ENCODE data around the gene ARHGAP42.
"Not testable (repeated sequence)": the region's sequence is repeated elsewhere in the genome, so short reads cannot be mapped to it uniquely, and the experiment has no call there.

The ARHGAP42 gene

DNA sequence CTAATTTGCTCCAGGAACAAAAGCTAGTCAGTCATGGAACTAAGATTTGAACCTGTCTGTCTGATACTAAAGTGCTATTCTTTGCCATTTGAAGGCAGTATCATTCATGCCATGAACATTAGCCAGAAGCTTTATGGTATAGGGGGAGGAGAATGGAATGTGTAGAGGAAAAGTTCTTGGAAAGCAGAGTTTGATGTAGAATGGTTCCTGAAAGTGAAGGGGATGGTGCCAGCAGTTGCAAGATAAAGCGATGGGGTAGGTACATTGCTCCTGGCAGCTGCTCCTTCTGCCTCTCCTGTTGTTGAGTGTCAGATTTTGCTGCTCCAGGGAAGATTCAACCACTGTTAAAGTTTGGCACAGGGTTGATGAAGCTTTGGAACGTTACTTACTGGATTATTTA, 53.4 kb downstream of the ARHGAP42 start:
- Histone ChIP-seq H3K27ac (ENCODE audit: low read depth, low read length) (no peak overlapping the region), H3K4me3 (ENCODE audit: low read depth in 1 of 2, low read length in 2 of 2) (no peak overlapping the region), H3K9me3 (ENCODE audit: control insufficient read depth in 1 of 2, low read length in 2 of 2) (no peaks in the 10 kb centered on the region), H3K4me1 (ENCODE audit: control insufficient read depth in 1 of 2, insufficient read depth in 2 of 2, low read length in 2 of 2) (peaks cover 8 to 12% of the 10 kb centered on the region in 2 donors), H3K27me3 (ENCODE audit: control insufficient read depth in 1 of 2, insufficient read depth in 2 of 2, low read length in 2 of 2) (no peaks in the 10 kb centered on the region), H3K9ac (ENCODE audit: low read depth in 1 of 2, low read length in 2 of 2) (no peak overlapping the region), H3K36me3 (ENCODE audit: control insufficient read depth in 1 of 2, insufficient read depth in 2 of 2, low read length in 2 of 2) (no peaks in the 10 kb centered on the region)

DNA sequence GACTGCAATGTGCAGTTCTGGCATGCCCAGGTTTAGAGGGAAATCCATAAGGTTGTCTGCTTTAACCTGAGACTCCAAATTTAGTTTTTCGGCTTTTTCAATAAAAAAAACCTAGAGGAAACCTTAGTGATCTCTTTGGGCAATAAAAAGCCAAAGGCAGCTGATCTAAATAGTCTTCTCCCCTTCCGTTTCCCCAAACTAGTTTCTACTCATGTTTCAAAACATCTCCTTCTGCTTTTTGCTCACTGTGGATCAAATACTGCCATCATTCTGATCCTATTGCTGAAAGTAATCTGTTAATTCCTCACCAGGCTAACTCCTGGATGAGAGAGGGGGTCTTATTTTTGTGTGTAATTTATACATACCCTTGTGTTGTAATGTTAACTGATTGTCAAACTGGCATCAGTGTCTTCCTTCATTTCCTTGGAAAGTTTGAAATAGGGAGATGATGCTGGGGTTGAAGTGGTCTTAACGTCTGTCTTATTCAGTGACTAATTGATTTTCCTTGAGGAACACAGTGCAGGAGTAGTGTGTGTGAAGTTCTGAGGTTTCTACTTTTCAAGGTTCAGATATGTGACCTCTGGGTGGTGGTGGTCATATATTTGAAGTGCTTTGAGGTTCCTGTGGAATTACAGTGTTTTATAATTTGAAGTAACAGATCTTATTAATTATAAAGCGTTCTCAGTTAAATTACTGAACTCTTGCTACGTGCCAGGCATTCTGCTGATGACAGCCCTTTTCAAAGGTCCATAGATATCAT, 55.0 kb downstream of the ARHGAP42 start:
- H3K27me3 ChIP-seq (ENCODE audit: control insufficient read depth in 1 of 2, insufficient read depth in 2 of 2, low read length in 2 of 2), result no peaks in the 10 kb centered on the region
- no peaks in the 10 kb centered on the region for H3K36me3 ChIP-seq (ENCODE audit: control insufficient read depth in 1 of 2, insufficient read depth in 2 of 2, low read length in 2 of 2)
- no peaks in the 10 kb centered on the region for H3K9me3 ChIP-seq (ENCODE audit: control insufficient read depth in 1 of 2, low read length in 2 of 2)
- no peak overlapping the region for H3K4me3 ChIP-seq (ENCODE audit: low read depth in 1 of 2, low read length in 2 of 2)
- H3K4me1 ChIP-seq (ENCODE audit: control insufficient read depth in 1 of 2, insufficient read depth in 2 of 2, low read length in 2 of 2), result peaks cover 8 to 12% of the 10 kb centered on the region in 2 donors
- H3K9ac ChIP-seq (ENCODE audit: low read depth in 1 of 2, low read length in 2 of 2), result no peak overlapping the region
- H3K27ac ChIP-seq (ENCODE audit: low read depth, low read length), result no peak overlapping the region

GRCh38 chr11:100746448-100746847, 59.4 kb downstream of the ARHGAP42 start:
- H3K4me3 ChIP-seq (ENCODE audit: low read depth in 1 of 2, low read length in 2 of 2), result no peak overlapping the region
- H3K9ac ChIP-seq (ENCODE audit: low read depth in 1 of 2, low read length in 2 of 2), result no peak overlapping the region
- no peak overlapping the region for H3K27ac ChIP-seq (ENCODE audit: low read depth, low read length)
- no peaks in the 10 kb centered on the region for H3K27me3 ChIP-seq (ENCODE audit: control insufficient read depth in 1 of 2, insufficient read depth in 2 of 2, low read length in 2 of 2)
- peaks cover 0 to 6% of the 10 kb centered on the region in 2 donors for H3K36me3 ChIP-seq (ENCODE audit: control insufficient read depth in 1 of 2, insufficient read depth in 2 of 2, low read length in 2 of 2)
- peaks cover 14 to 17% of the 10 kb centered on the region in 2 donors for H3K9me3 ChIP-seq (ENCODE audit: control insufficient read depth in 1 of 2, low read length in 2 of 2)
- H3K4me1 ChIP-seq (ENCODE audit: control insufficient read depth in 1 of 2, insufficient read depth in 2 of 2, low read length in 2 of 2), result peaks cover 4 to 5% of the 10 kb centered on the region in 2 donors

GRCh38 chr11:100748153-100748552, 61.1 kb downstream of the ARHGAP42 start:
- Histone ChIP-seq H3K9me3 (ENCODE audit: control insufficient read depth in 1 of 2, low read length in 2 of 2) (peaks cover 14 to 17% of the 10 kb centered on the region in 2 donors), H3K9ac (ENCODE audit: low read depth in 1 of 2, low read length in 2 of 2) (no peak overlapping the region), H3K4me3 (ENCODE audit: low read depth in 1 of 2, low read length in 2 of 2) (no peak overlapping the region), H3K36me3 (ENCODE audit: control insufficient read depth in 1 of 2, insufficient read depth in 2 of 2, low read length in 2 of 2) (peaks cover 0 to 6% of the 10 kb centered on the region in 2 donors), H3K27me3 (ENCODE audit: control insufficient read depth in 1 of 2, insufficient read depth in 2 of 2, low read length in 2 of 2) (no peaks in the 10 kb centered on the region), H3K4me1 (ENCODE audit: control insufficient read depth in 1 of 2, insufficient read depth in 2 of 2, low read length in 2 of 2) (peaks cover 5 to 7% of the 10 kb centered on the region in 2 donors), H3K27ac (ENCODE audit: low read depth, low read length) (no peak overlapping the region)

DNA sequence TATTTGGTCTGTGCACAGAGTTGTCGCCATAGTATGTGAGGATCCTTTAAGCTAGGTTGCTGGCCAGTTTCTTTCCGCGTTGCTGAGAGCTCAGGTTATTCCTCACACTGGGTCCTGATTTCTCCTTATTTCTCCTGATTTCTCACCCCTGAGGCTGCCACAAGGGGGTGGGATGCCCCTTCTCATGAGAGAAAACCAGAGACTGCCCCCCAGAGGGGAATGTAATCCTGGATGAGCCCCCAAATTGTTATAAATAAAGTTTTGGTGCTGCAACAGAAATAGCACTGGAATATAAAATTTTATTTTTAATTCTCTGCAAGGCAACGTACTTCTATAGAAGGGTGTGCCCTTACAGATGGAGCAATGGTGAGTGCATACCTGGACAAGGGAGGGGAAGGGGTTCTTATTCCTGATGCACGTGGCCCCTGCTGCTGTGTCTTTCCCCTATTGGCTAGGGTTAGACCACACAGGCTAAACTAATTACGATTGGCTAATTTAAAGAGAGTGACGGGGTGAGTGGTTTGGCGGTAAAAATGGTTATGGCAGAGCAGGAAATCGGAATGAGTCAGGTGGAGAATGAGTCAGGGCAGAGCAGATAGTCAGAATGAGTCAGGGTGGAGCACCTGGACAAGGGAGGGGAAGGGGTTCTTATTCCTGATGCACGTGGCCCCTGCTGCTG, 62.9 kb downstream of the ARHGAP42 start:
- H3K36me3 ChIP-seq (ENCODE audit: control insufficient read depth in 1 of 2, insufficient read depth in 2 of 2, low read length in 2 of 2); H3K4me3 ChIP-seq (ENCODE audit: low read depth in 1 of 2, low read length in 2 of 2); H3K9ac ChIP-seq (ENCODE audit: low read depth in 1 of 2, low read length in 2 of 2); H3K27me3 ChIP-seq (ENCODE audit: control insufficient read depth in 1 of 2, insufficient read depth in 2 of 2, low read length in 2 of 2); H3K27ac ChIP-seq (ENCODE audit: low read depth, low read length): not testable (repeated sequence)
- Histone ChIP-seq H3K9me3 (ENCODE audit: control insufficient read depth in 1 of 2, low read length in 2 of 2) (peaks cover 14 to 17% of the 10 kb centered on the region in 2 donors), H3K4me1 (ENCODE audit: control insufficient read depth in 1 of 2, insufficient read depth in 2 of 2, low read length in 2 of 2) (peaks cover 9 to 17% of the 10 kb centered on the region in 2 donors)

GRCh38 chr11:100750566-100750891, 63.4 kb downstream of the ARHGAP42 start:
- H3K27me3 ChIP-seq (ENCODE audit: control insufficient read depth in 1 of 2, insufficient read depth in 2 of 2, low read length in 2 of 2); H3K9ac ChIP-seq (ENCODE audit: low read depth in 1 of 2, low read length in 2 of 2); H3K36me3 ChIP-seq (ENCODE audit: control insufficient read depth in 1 of 2, insufficient read depth in 2 of 2, low read length in 2 of 2); H3K4me3 ChIP-seq (ENCODE audit: low read depth in 1 of 2, low read length in 2 of 2); H3K27ac ChIP-seq (ENCODE audit: low read depth, low read length): not testable (repeated sequence)
- peaks cover 9 to 22% of the 10 kb centered on the region in 2 donors for H3K4me1 ChIP-seq (ENCODE audit: control insufficient read depth in 1 of 2, insufficient read depth in 2 of 2, low read length in 2 of 2)
- peaks cover 14 to 17% of the 10 kb centered on the region in 2 donors for H3K9me3 ChIP-seq (ENCODE audit: control insufficient read depth in 1 of 2, low read length in 2 of 2)

GRCh38 chr11:100752371-100753171, 65.5 kb downstream of the ARHGAP42 start:
- Histone ChIP-seq H3K9me3 (ENCODE audit: control insufficient read depth in 1 of 2, low read length in 2 of 2) (peaks cover 14 to 17% of the 10 kb centered on the region in 2 donors), H3K9ac (ENCODE audit: low read depth in 1 of 2, low read length in 2 of 2) (no peak overlapping the region), H3K36me3 (ENCODE audit: control insufficient read depth in 1 of 2, insufficient read depth in 2 of 2, low read length in 2 of 2) (peaks cover 0 to 6% of the 10 kb centered on the region in 2 donors), H3K27me3 (ENCODE audit: control insufficient read depth in 1 of 2, insufficient read depth in 2 of 2, low read length in 2 of 2) (no peaks in the 10 kb centered on the region), H3K4me1 (ENCODE audit: control insufficient read depth in 1 of 2, insufficient read depth in 2 of 2, low read length in 2 of 2) (peaks cover 9 to 25% of the 10 kb centered on the region in 2 donors), H3K4me3 (ENCODE audit: low read depth in 1 of 2, low read length in 2 of 2) (no peak overlapping the region), H3K27ac (ENCODE audit: low read depth, low read length) (no peak overlapping the region)

- H3K4me3 ChIP-seq (ENCODE audit: low read depth in 1 of 2, low read length in 2 of 2), result no peak overlapping the region
- peaks cover 0 to 6% of the 10 kb centered on the region in 2 donors for H3K36me3 ChIP-seq (ENCODE audit: control insufficient read depth in 1 of 2, insufficient read depth in 2 of 2, low read length in 2 of 2)
- H3K9me3 ChIP-seq (ENCODE audit: control insufficient read depth in 1 of 2, low read length in 2 of 2), result peaks cover 14 to 17% of the 10 kb centered on the region in 2 donors
- H3K9ac ChIP-seq (ENCODE audit: low read depth in 1 of 2, low read length in 2 of 2), result no peak overlapping the region
- peaks cover 9 to 31% of the 10 kb centered on the region in 2 donors for H3K4me1 ChIP-seq (ENCODE audit: control insufficient read depth in 1 of 2, insufficient read depth in 2 of 2, low read length in 2 of 2)
- no peak overlapping the region for H3K27ac ChIP-seq (ENCODE audit: low read depth, low read length)
- no peaks in the 10 kb centered on the region for H3K27me3 ChIP-seq (ENCODE audit: control insufficient read depth in 1 of 2, insufficient read depth in 2 of 2, low read length in 2 of 2)
Observed at GRCh38 chr11:100753172-100753543, 66.1 kb downstream of the ARHGAP42 start.

DNA sequence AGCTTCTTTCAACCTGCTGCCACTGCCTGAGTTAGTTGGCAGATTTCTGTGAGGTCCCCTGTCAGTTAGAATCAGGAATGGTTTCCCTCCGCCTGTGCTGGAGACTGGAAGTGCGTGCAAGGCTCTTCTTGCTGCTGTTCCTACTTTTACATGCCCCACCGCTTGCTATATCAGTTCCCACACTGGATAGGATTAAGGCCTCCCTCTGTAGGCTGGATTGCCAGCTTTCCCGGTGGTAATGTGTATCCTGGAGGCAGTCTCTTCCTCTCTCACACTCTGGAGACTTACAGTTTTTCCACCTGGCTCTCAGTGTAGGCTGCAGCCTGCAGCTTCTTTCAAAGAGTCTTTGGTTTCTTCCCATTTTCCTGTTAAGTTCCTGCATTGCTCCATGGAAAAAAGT, 66.5 kb downstream of the ARHGAP42 start:
- Histone ChIP-seq H3K27ac (ENCODE audit: low read depth, low read length) (no peak overlapping the region), H3K4me3 (ENCODE audit: low read depth in 1 of 2, low read length in 2 of 2) (no peak overlapping the region), H3K9me3 (ENCODE audit: control insufficient read depth in 1 of 2, low read length in 2 of 2) (peaks cover 14 to 17% of the 10 kb centered on the region in 2 donors), H3K9ac (ENCODE audit: low read depth in 1 of 2, low read length in 2 of 2) (no peak overlapping the region), H3K27me3 (ENCODE audit: control insufficient read depth in 1 of 2, insufficient read depth in 2 of 2, low read length in 2 of 2) (no peaks in the 10 kb centered on the region), H3K36me3 (ENCODE audit: control insufficient read depth in 1 of 2, insufficient read depth in 2 of 2, low read length in 2 of 2) (peaks cover 0 to 6% of the 10 kb centered on the region in 2 donors), H3K4me1 (ENCODE audit: control insufficient read depth in 1 of 2, insufficient read depth in 2 of 2, low read length in 2 of 2) (peaks cover 9 to 34% of the 10 kb centered on the region in 2 donors)

DNA sequence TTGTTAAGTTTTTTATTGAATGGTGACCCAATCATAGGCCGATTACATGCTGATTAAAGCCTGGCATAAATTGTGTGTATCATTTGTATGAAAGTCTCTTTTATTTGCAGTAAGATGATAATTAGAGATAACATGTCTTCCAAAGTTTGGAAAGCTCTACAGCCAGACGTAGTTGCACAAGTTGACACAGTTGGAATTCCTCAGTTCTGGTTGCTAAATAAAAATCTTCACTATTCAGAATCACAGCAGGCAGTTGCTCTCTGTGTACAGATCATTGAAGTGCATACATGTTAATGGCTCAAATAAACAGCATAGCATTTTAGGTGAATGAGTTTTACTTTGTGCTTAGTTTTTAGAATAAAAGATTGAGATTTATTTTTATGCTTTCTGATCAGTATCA, 69.5 kb downstream of the ARHGAP42 start:
- Histone ChIP-seq H3K4me1 (ENCODE audit: control insufficient read depth in 1 of 2, insufficient read depth in 2 of 2, low read length in 2 of 2) (peaks cover 18 to 58% of the 10 kb centered on the region in 2 donors), H3K9me3 (ENCODE audit: control insufficient read depth in 1 of 2, low read length in 2 of 2) (no peaks in the 10 kb centered on the region), H3K4me3 (ENCODE audit: low read depth in 1 of 2, low read length in 2 of 2) (no peak overlapping the region), H3K27me3 (ENCODE audit: control insufficient read depth in 1 of 2, insufficient read depth in 2 of 2, low read length in 2 of 2) (no peaks in the 10 kb centered on the region), H3K27ac (ENCODE audit: low read depth, low read length) (no peak overlapping the region), H3K36me3 (ENCODE audit: control insufficient read depth in 1 of 2, insufficient read depth in 2 of 2, low read length in 2 of 2) (no peaks in the 10 kb centered on the region), H3K9ac (ENCODE audit: low read depth in 1 of 2, low read length in 2 of 2) (no peak overlapping the region)

Measured in duodenal mucosa (tissue), 2 donors.